ENCODE results near the gene PRR14L.
"Not testable (repeated sequence)": the region's sequence is repeated elsewhere in the genome, so short reads cannot be mapped to it uniquely, and the experiment has no call there.

The PRR14L gene

GRCh38 chr22:31692186-31692886, 57.6 kb downstream of the PRR14L start:
- Histone ChIP-seq H3K4me3 (no peak overlapping the region), H3K27ac (peak overlapping the region in 2 of 21 experiments; percentile 41 to 63)

GRCh38 chr22:31691408-31691807, 58.5 kb downstream of the PRR14L start:
- Histone ChIP-seq H3K4me3 (no peak overlapping the region), H3K27ac (peak overlapping the region in 1 of 21 experiments; percentile 16)

GRCh38 chr22:31683181-31684105, 66.5 kb downstream of the PRR14L start:
- H3K27ac ChIP-seq, result peak overlapping the region in 12 of 21 experiments; percentile 11 to 70 (median 37)

GRCh38 chr22:31682751-31683150, 67.2 kb downstream of the PRR14L start:
- Histone ChIP-seq H3K4me3 (no peak overlapping the region), H3K27ac (peak overlapping the region in 12 of 21 experiments; percentile 2 to 70 (median 32))

More at GRCh38 chr22:31683181-31684105, 66.5 kb downstream of the PRR14L start:
- H3K4me3 ChIP-seq, result no peak overlapping the region

GRCh38 chr22:31681349-31682345, 68.3 kb downstream of the PRR14L start:
- no peak overlapping the region for H3K4me3 ChIP-seq
- H3K27ac ChIP-seq, result peak overlapping the region in 8 of 21 experiments; percentile 23 to 70 (median 41)

- H3K27ac ChIP-seq, result peak overlapping the region in 10 of 21 experiments; percentile 5 to 48 (median 19)
- H3K4me3 ChIP-seq, result no peak overlapping the region
Observed at GRCh38 chr22:31680861-31681341, 69.0 kb downstream of the PRR14L start.

GRCh38 chr22:31678748-31679147, 71.2 kb downstream of the PRR14L start:
- H3K27ac ChIP-seq, result no peak overlapping the region
- H3K4me3 ChIP-seq, result no peak overlapping the region

GRCh38 chr22:31676700-31677099, 73.2 kb downstream of the PRR14L start:
- Histone ChIP-seq H3K27ac (peak overlapping the region in 18 of 21 experiments; percentile 34 to 87 (median 76)), H3K4me3 (peak overlapping the region; percentile 25 to 45 (median 34))

- H3K4me3 ChIP-seq, H3K27ac ChIP-seq: not testable (repeated sequence)
Observed at GRCh38 chr22:31674219-31674618, 75.7 kb downstream of the PRR14L start.

- H3K4me3 ChIP-seq, result not testable (repeated sequence)
Observed at GRCh38 chr22:31668849-31669248, 81.1 kb downstream of the PRR14L start.

GRCh38 chr22:31662668-31663037, 87.3 kb downstream of the PRR14L start:
- Histone ChIP-seq H3K4me3 (peak overlapping the region; percentile 61 to 99 (median 77)), H3K27ac (peak overlapping the region in 20 of 21 experiments; percentile 14 to 93 (median 84))

More at GRCh38 chr22:31668849-31669248, 81.1 kb downstream of the PRR14L start:
- not testable (repeated sequence) for H3K27ac ChIP-seq

GRCh38 chr22:31661851-31662667, 87.9 kb downstream of the PRR14L start, which contains the start of gene PISD:
Gene PISD (minus strand): TSS chr22:31662215. CDS start chr22:31662208, 7 bp downstream.
- peak within 1 kb of the TSS; percentile 61 to 99 (median 77) for H3K4me3 ChIP-seq
- peak within 1 kb of the TSS; percentile 14 to 93 (median 84) for H3K27ac ChIP-seq

- H3K4me3 ChIP-seq, result peak overlapping the region; percentile 61 to 99 (median 77)
- H3K27ac ChIP-seq, result peak overlapping the region in 20 of 21 experiments; percentile 14 to 93 (median 84)
Observed at GRCh38 chr22:31660860-31661341, 89.0 kb downstream of the PRR14L start.

GRCh38 chr22:31659246-31659645, 90.7 kb downstream of the PRR14L start:
- Histone ChIP-seq H3K4me3 (no peak overlapping the region), H3K27ac (peak overlapping the region in 1 of 21 experiments; percentile 7)

- H3K27ac ChIP-seq, result no peak overlapping the region
- H3K4me3 ChIP-seq, result no peak overlapping the region
Observed at GRCh38 chr22:31654408-31654807, 95.5 kb downstream of the PRR14L start.

GRCh38 chr22:31653944-31654343, 96.0 kb downstream of the PRR14L start:
- H3K27ac ChIP-seq, result no peak overlapping the region

GRCh38 chr22:31652911-31653684, 96.8 kb downstream of the PRR14L start:
- H3K4me3 ChIP-seq, result no peak overlapping the region
- no peak overlapping the region for H3K27ac ChIP-seq

More at GRCh38 chr22:31653944-31654343, 96.0 kb downstream of the PRR14L start:
- H3K4me3 ChIP-seq, result no peak overlapping the region
